Mammary epithelial cell (primary cell): ENCODE data around the gene CENPB.

Source experiments
- CTCF ChIP-seq, 2 donors: IDR thresholded peaks in 1 of 2; conservative IDR thresholded peaks in 1 of 2; 2 replicates each; pipeline ENCODE4 v1.5.1; 2011 to 2012; ENCODE audit warnings: inconsistent platforms in 2 of 2, low read length in 2 of 2, mild to moderate bottlenecking in 2 of 2, control low read depth in 1 of 2, low read depth in 1 of 2; ENCODE audit not compliant: insufficient read depth in 1 of 2; ENCODE audit errors: extremely low read depth in 1 of 2
- EZH2 ChIP-seq: IDR thresholded peaks from 2 replicates; pipeline ENCODE4 v1.6.1; 2012; ENCODE audit warnings: low read length, inconsistent platforms, borderline replicate concordance

- TF ChIP-seq CTCF (conservative IDR thresholded peaks at IDR 0.05 in 1 of 2, IDR thresholded peaks at IDR 0.05 in 1 of 2; ENCODE audit: extremely low read depth in 1 of 2, insufficient read depth in 1 of 2, low read depth in 1 of 2, low read length in 2 of 2) (no peak), EZH2 (no peak)
Observed at GRCh38 chr20:3764659-3765058, 21.9 kb downstream of the CENPB start.
